ENCODE results near the gene SDCCAG8. TPM values are rescaled to one million over a fixed set of nuclear protein-coding genes. Genes with fewer than 3 reads are reported as not detected.

Gene SDCCAG8
- polyA plus RNA-seq, 2 of the 4 experiments (the other 2 are of a cell fraction), result 48.8 to 64.8 TPM

DNA sequence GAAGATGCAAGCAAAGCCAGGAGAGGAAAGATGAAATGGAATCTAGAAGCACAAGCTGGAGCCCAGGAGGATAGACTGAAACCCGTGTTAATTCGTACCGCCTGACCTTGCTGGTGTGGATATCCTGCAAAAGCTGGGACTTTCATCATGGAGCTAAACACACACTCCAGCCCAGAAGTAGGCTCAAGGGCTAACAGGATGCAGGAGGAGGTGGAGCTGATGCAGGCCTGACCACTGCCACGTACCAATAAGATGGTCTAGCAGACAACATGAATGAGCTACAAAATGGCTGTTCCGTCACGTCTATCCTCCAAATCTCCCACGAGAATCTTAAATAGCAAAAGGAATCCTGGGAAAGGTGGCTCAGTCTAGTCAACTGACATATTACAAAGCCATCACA is 270.3 kb downstream of the SDCCAG8 start:
- TF ChIP-seq, protein P1, sequence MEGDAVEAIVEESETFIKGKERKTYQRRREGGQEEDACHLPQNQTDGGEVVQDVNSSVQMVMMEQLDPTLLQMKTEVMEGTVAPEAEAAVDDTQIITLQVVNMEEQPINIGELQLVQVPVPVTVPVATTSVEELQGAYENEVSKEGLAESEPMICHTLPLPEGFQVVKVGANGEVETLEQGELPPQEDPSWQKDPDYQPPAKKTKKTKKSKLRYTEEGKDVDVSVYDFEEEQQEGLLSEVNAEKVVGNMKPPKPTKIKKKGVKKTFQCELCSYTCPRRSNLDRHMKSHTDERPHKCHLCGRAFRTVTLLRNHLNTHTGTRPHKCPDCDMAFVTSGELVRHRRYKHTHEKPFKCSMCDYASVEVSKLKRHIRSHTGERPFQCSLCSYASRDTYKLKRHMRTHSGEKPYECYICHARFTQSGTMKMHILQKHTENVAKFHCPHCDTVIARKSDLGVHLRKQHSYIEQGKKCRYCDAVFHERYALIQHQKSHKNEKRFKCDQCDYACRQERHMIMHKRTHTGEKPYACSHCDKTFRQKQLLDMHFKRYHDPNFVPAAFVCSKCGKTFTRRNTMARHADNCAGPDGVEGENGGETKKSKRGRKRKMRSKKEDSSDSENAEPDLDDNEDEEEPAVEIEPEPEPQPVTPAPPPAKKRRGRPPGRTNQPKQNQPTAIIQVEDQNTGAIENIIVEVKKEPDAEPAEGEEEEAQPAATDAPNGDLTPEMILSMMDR (IDR thresholded peaks at IDR 0.05), result no peak
- no peak for TF ChIP-seq KDM5A (IDR thresholded peaks at IDR 0.05)
- no peak for TF ChIP-seq ELK1 (IDR thresholded peaks at IDR 0.05; ENCODE audit: low read depth, low read length)
- TF ChIP-seq RNF2 (IDR thresholded peaks at IDR 0.05; ENCODE audit: borderline replicate concordance, low read depth), result no peak
- TF ChIP-seq MAX (IDR thresholded peaks at IDR 0.05), result no peak
- no peak for TF ChIP-seq SMC3 (IDR thresholded peaks at IDR 0.05)
- no peak for TF ChIP-seq PHF8 (IDR thresholded peaks at IDR 0.05; ENCODE audit: borderline replicate concordance, low read depth)
- TF ChIP-seq POLR2A (IDR thresholded peaks at IDR 0.05; ENCODE audit: low read length), result no peak
- TF ChIP-seq, protein P2, sequence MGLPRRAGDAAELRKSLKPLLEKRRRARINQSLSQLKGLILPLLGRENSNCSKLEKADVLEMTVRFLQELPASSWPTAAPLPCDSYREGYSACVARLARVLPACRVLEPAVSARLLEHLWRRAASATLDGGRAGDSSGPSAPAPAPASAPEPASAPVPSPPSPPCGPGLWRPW (IDR thresholded peaks at IDR 0.05), result no peak
- no peak for TF ChIP-seq MAZ (IDR thresholded peaks at IDR 0.05; ENCODE audit: borderline replicate concordance, low read depth, low read length)
- TF ChIP-seq MAFK (IDR thresholded peaks at IDR 0.05; ENCODE audit: partially characterized antibody), result no peak
- TF ChIP-seq ZSCAN20 (CRISPR knock-in tag; IDR thresholded peaks at IDR 0.05), result no peak
- TF ChIP-seq HOXA7 (CRISPR knock-in tag; IDR thresholded peaks at IDR 0.05), result no peak
- TF ChIP-seq, protein P3, sequence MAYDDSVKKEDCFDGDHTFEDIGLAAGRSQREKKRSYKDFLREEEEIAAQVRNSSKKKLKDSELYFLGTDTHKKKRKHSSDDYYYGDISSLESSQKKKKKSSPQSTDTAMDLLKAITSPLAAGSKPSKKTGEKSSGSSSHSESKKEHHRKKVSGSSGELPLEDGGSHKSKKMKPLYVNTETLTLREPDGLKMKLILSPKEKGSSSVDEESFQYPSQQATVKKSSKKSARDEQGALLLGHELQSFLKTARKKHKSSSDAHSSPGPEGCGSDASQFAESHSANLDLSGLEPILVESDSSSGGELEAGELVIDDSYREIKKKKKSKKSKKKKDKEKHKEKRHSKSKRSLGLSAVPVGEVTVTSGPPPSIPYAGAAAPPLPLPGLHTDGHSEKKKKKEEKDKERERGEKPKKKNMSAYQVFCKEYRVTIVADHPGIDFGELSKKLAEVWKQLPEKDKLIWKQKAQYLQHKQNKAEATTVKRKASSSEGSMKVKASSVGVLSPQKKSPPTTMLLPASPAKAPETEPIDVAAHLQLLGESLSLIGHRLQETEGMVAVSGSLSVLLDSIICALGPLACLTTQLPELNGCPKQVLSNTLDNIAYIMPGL (CRISPR knock-in tag; IDR thresholded peaks at IDR 0.05; ENCODE audit: borderline replicate concordance), result no peak
- 95% methylated on average over 7 of the region's 7 CpGs for WGBS (ENCODE audit: missing lambda C conversion rate)
- peak overlapping the region; percentile 84 to 88; a peak in 5 of 6 replicates for H3K27ac ChIP-seq
- DNase-seq (ENCODE audit: low read depth in 1 of 2, low spot score in 1 of 2) (no peak), ATAC-seq (peak in 1 of 2 experiments; percentile 50; a peak in 2 of 6 replicates), FAIRE-seq (no peak)
- H3K4me2 ChIP-seq, result peak overlapping the region; percentile 63; the same call in 1 of the 3 replicates
- no peak overlapping the region for H3K4me3 ChIP-seq
- ChIA-PET POLR2A (no interaction called here), CTCF (interaction anchor here (0.6 to 1.3 kb wide), 3 partner anchors 747 to 1071 kb away, joined by 3 read pairs; no protein-coding TSS in a partner anchor)
- peaks cover 23% of the 10 kb centered on the region for H3K4me1 ChIP-seq
- no peaks in the 10 kb centered on the region for H3K9me3 ChIP-seq

- H3K4me2 ChIP-seq, result no peak overlapping the region
- ChIA-PET CTCF (interaction anchor here (0.7 to 1.1 kb wide), 2 partner anchors 744 to 745 kb away, joined by 3 to 4 read pairs; no protein-coding TSS in a partner anchor), POLR2A (no interaction called here)
- H3K4me1 ChIP-seq, result peaks cover 23% of the 10 kb centered on the region
- DNase-seq (ENCODE audit: low read depth in 1 of 2, low spot score in 1 of 2), result no peak
- no peak for FAIRE-seq
- no peak overlapping the region for H3K4me3 ChIP-seq
- 94% methylated on average over 2 of the region's 2 CpGs for WGBS (ENCODE audit: missing lambda C conversion rate)
- TF ChIP-seq KDM1A (IDR thresholded peaks at IDR 0.05; ENCODE audit: low read depth) (peak; percentile 72; the same call in 1 of the 2 replicates), JUNB (IDR thresholded peaks at IDR 0.05) (no peak)
- no peaks in the 10 kb centered on the region for H3K9me3 ChIP-seq
- ATAC-seq, result no peak
- no peak overlapping the region for H3K27ac ChIP-seq
Measured at GRCh38 chr1:243528459-243529121, 272.7 kb downstream of the SDCCAG8 start.

DNA sequence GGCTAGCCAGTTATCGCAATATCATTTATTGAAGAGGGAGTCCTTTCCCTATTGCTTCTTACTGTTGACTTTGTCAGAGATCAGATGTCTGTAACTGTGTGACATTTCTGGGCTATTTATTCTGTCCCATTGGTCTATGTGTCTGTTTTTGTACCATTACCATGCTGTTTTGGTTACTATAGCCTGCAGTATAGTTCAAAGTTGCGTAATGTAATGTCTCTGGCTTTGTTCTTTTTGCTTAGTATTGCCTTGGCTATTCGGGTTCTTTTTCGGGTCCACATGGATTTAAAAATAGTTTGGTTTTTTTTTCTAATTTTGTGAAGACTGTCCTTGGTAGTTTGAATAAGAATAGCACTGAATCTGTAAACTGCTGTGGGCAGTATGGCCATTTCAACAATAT is 273.7 kb downstream of the SDCCAG8 start:
- 93% methylated on average over 4 of the region's 4 CpGs for WGBS (ENCODE audit: missing lambda C conversion rate)

More for the DNA sequence above, 273.7 kb downstream of the SDCCAG8 start:
- no peak overlapping the region for H3K4me2 ChIP-seq
- peaks cover 18% of the 10 kb centered on the region for H3K4me1 ChIP-seq
- no peak overlapping the region for H3K4me3 ChIP-seq
- no peaks in the 10 kb centered on the region for H3K9me3 ChIP-seq
- FAIRE-seq (no peak), ATAC-seq (no peak), DNase-seq (ENCODE audit: low read depth in 1 of 2, low spot score in 1 of 2) (no peak)
- CTCF ChIA-PET, result interaction anchor here (1.1 kb wide), 1 partner anchor 744 kb away, joined by 4 read pairs; no protein-coding TSS in a partner anchor
- no peak for TF ChIP-seq HOXA7 (CRISPR knock-in tag; IDR thresholded peaks at IDR 0.05)
- no peak for TF ChIP-seq CBX8 (IDR thresholded peaks at IDR 0.05)
- no peak for TF ChIP-seq JUNB (IDR thresholded peaks at IDR 0.05)
- no peak for TF ChIP-seq EP300 (IDR thresholded peaks at IDR 0.05)
- TF ChIP-seq POLR2AphosphoS2 (conservative IDR thresholded peaks at IDR 0.05; ENCODE audit: low read length), result no peak
- TF ChIP-seq, protein P1 (IDR thresholded peaks at IDR 0.05), result no peak
- no peak for TF ChIP-seq ZFP36 (IDR thresholded peaks at IDR 0.05; ENCODE audit: borderline replicate concordance, partially characterized antibody)
- TF ChIP-seq MAX (IDR thresholded peaks at IDR 0.05), result no peak
- no peak for TF ChIP-seq JUN (IDR thresholded peaks at IDR 0.05)
- TF ChIP-seq RAD21 (conservative IDR thresholded peaks at IDR 0.05 in 1 of 2, IDR thresholded peaks at IDR 0.05 in 1 of 2), result no peak
- POLR2A ChIA-PET, result no interaction called here
- H3K27ac ChIP-seq, result no peak overlapping the region

All from A549 (cell line).